Right forelimb (tissue), 1 donor: ENCODE measurements around the gene MARS1.

Experiments
- DNase-seq: peaks from one replicate; pipeline ENCODE4 v3.0.0-alpha.2; 2018

Gene MARS1

GRCh38 chr12:57518920-57519795, 31.3 kb downstream of the MARS1 start:
- DNase-seq: no peak

- DNase-seq: peak; percentile 72
Observed at GRCh38 chr12:57519796-57520052, 31.9 kb downstream of the MARS1 start.

GRCh38 chr12:57520053-57520818, 32.4 kb downstream of the MARS1 start, which contains the start of gene DDIT3:
Gene DDIT3, minus strand, starts transcription at chr12:57520514. Its CDS starts 3,108 bp downstream, at chr12:57517406.
- peak; percentile 100 for DNase-seq

GRCh38 chr12:57521525-57522010, 33.7 kb downstream of the MARS1 start:
- no peak for DNase-seq

- peak; percentile 94 for DNase-seq
Observed at GRCh38 chr12:57522011-57522886, 34.4 kb downstream of the MARS1 start, which contains the start of gene MBD6. Gene MBD6, plus strand, starts transcription at chr12:57522824. Its CDS starts 1,480 bp downstream, at chr12:57524304.

- peak; percentile 85 for DNase-seq
Observed at GRCh38 chr12:57522887-57523705, 35.2 kb downstream of the MARS1 start.

- no peak for DNase-seq
Observed at GRCh38 chr12:57523706-57524614, 36.1 kb downstream of the MARS1 start.

GRCh38 chr12:57524814-57525614, 37.1 kb downstream of the MARS1 start:
- no peak for DNase-seq

- DNase-seq: no peak
Observed at GRCh38 chr12:57525615-57526383, 37.9 kb downstream of the MARS1 start.

- no peak for DNase-seq
Observed at GRCh38 chr12:57526477-57527126, 38.7 kb downstream of the MARS1 start.

GRCh38 chr12:57527184-57527583, 39.3 kb downstream of the MARS1 start:
- DNase-seq: no peak

GRCh38 chr12:57528176-57528575, 40.3 kb downstream of the MARS1 start:
- no peak for DNase-seq

GRCh38 chr12:57528831-57529555, 41.1 kb downstream of the MARS1 start:
- no peak for DNase-seq

- DNase-seq: no peak
Observed at GRCh38 chr12:57529831-57530230, 42.0 kb downstream of the MARS1 start.

GRCh38 chr12:57530396-57531142, 42.7 kb downstream of the MARS1 start:
- DNase-seq: no peak

GRCh38 chr12:57531836-57532235, 44.0 kb downstream of the MARS1 start:
- no peak for DNase-seq

GRCh38 chr12:57533108-57533507, 45.2 kb downstream of the MARS1 start:
- no peak for DNase-seq
